ENCODE data around the gene S100A1.

The S100A1 gene

DNA sequence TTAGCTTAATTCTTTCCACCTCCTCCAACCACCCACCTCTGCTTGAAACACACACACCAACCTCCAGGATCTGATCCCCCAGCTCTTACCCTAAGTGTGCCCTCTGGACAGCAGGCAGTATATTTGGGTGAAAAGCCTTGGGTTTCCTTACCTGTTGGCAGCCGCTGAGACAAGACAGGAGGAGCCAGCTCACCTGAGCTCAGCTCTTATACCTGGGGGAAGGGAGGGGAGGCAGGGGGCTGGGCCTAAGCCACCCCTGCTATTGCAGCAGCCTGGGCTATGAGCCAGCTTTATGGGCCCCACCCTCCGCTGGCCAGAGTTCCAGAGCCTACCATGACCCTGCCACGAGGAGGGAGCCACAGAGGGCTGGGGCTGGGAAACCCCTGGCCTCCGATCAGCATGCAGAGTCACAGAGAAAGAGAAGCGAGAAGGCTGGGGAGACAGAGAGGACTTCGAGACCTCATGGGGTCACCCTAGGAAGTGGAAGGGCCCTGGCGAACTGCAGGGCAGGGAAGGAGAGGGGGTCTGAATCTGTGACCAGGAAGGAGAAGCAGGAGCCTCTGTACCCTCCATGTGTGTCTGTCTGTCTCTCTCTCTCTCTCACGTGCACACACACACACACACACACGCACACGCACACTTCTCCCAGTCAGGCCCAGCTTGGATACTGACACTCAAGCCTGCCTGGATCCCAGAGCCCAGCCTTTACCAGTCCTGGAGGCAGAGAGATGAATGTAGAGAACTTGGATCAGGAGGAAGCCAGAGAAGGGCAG, 11.9 kb upstream of the S100A1 start, which contains the start of gene S100A14:
S100A14 (minus strand) TSS at position 182 of the 773 bp plus-strand sequence. CDS start 467 bp downstream, outside the sequence.
- Histone ChIP-seq H2AFZ (ENCODE audit: low read depth, low read length) (peak within 1 kb of the TSS; percentile 56; the same call in 1 of the 2 replicates), H3K9ac (ENCODE audit: low read length) (peak within 1 kb of the TSS; percentile 56; the same call in 1 of the 2 replicates), H4K20me1 (ENCODE audit: insufficient read depth, low read length) (no peaks in the 10 kb centered on the region), H3K4me2 (ENCODE audit: low read length) (peak within 1 kb of the TSS; percentile 59), H3K4me3 (ENCODE audit: low read length) (peak within 1 kb of the TSS; percentile 31; the same call in 1 of the 2 replicates), H3K36me3 (replicated peaks; ENCODE audit: low read depth, low read length) (peaks cover 12% of the 10 kb centered on the region), H3K4me1 (ENCODE audit: low read length) (peaks cover 32% of the 10 kb centered on the region), H3K9me3 (ENCODE audit: insufficient read depth, low read length) (no peaks in the 10 kb centered on the region), H3K27me3 (ENCODE audit: low read depth, low read length) (no peaks in the 10 kb centered on the region), H3K79me2 (ENCODE audit: low read length) (no peaks in the 10 kb centered on the region), H3K27ac (ENCODE audit: low read length) (peak within 1 kb of the TSS; percentile 65)
- TF ChIP-seq, protein P1, sequence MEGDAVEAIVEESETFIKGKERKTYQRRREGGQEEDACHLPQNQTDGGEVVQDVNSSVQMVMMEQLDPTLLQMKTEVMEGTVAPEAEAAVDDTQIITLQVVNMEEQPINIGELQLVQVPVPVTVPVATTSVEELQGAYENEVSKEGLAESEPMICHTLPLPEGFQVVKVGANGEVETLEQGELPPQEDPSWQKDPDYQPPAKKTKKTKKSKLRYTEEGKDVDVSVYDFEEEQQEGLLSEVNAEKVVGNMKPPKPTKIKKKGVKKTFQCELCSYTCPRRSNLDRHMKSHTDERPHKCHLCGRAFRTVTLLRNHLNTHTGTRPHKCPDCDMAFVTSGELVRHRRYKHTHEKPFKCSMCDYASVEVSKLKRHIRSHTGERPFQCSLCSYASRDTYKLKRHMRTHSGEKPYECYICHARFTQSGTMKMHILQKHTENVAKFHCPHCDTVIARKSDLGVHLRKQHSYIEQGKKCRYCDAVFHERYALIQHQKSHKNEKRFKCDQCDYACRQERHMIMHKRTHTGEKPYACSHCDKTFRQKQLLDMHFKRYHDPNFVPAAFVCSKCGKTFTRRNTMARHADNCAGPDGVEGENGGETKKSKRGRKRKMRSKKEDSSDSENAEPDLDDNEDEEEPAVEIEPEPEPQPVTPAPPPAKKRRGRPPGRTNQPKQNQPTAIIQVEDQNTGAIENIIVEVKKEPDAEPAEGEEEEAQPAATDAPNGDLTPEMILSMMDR (IDR thresholded peaks at IDR 0.05; ENCODE audit: low read depth, low read length) = no peak
- TF ChIP-seq EZH2phosphoT487 (IDR thresholded peaks at IDR 0.05; ENCODE audit: low read depth) = no peak

DNA sequence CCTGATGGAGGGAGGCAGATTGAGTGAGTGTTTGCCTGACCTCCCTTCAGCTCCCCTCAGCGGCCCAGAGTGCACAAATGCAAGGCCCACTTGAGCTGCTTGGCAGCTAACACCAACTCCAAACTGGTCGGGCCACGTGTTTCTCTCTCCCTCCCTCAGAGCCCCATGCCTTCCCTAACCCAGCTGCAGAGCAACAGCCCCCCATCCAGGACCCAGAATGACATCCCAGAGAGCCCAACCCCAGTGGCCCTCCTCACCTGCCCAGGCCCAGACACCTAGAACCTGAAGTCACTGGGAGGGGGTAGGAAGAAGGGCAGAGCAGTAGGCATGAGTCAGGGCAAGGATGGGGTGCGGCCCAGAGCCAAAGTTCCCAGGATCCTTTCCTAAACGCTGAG, 11.3 kb upstream of the S100A1 start:
- TF ChIP-seq EZH2phosphoT487 (IDR thresholded peaks at IDR 0.05; ENCODE audit: low read depth) = no peak
- peak overlapping the region; percentile 56; the same call in 1 of the 2 replicates for H2AFZ ChIP-seq (ENCODE audit: low read depth, low read length)
- peak overlapping the region; percentile 65 for H3K27ac ChIP-seq (ENCODE audit: low read length)
- H3K4me1 ChIP-seq (ENCODE audit: low read length) = peaks cover 32% of the 10 kb centered on the region
- no peak overlapping the region; the same call in 1 of the 2 replicates for H3K4me3 ChIP-seq (ENCODE audit: low read length)
- H3K9me3 ChIP-seq (ENCODE audit: insufficient read depth, low read length) = no peaks in the 10 kb centered on the region
- H4K20me1 ChIP-seq (ENCODE audit: insufficient read depth, low read length) = no peaks in the 10 kb centered on the region
- H3K9ac ChIP-seq (ENCODE audit: low read length) = peak overlapping the region; percentile 56; the same call in 1 of the 2 replicates
- peaks cover 12% of the 10 kb centered on the region for H3K36me3 ChIP-seq (replicated peaks; ENCODE audit: low read depth, low read length)
- no peaks in the 10 kb centered on the region for H3K79me2 ChIP-seq (ENCODE audit: low read length)
- H3K4me2 ChIP-seq (ENCODE audit: low read length) = peak overlapping the region; percentile 59
- no peaks in the 10 kb centered on the region for H3K27me3 ChIP-seq (ENCODE audit: low read depth, low read length)

DNA sequence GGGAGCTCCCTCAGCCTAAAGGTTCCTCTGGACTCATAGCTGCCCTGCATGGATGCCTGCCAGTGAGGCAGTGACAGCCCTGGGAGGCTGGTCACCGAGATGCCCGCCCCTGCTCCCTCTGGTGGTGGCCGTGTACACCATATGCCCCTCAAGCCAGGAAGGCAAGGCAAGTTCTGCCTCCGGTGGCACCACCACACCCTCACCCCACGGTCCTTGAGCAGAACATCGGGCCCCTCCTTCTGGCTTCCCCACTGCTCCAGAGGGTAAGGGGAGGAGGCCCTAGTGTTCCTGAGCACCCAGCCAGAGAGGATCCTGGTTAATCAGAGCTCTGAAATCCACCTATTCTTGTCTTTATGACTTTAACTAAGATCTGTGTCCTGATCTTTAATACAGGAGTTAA, 10.6 kb upstream of the S100A1 start:
- H4K20me1 ChIP-seq (ENCODE audit: insufficient read depth, low read length) = no peaks in the 10 kb centered on the region
- no peaks in the 10 kb centered on the region for H3K9me3 ChIP-seq (ENCODE audit: insufficient read depth, low read length)
- no peak overlapping the region for H3K4me3 ChIP-seq (ENCODE audit: low read length)
- TF ChIP-seq EZH2phosphoT487 (IDR thresholded peaks at IDR 0.05; ENCODE audit: low read depth) = no peak
- TF ChIP-seq, protein P1 (IDR thresholded peaks at IDR 0.05; ENCODE audit: low read depth, low read length) = peak; percentile 72
- peaks cover 12% of the 10 kb centered on the region for H3K36me3 ChIP-seq (replicated peaks; ENCODE audit: low read depth, low read length)
- peak overlapping the region; percentile 65 for H3K27ac ChIP-seq (ENCODE audit: low read length)
- H3K9ac ChIP-seq (ENCODE audit: low read length) = peak overlapping the region; percentile 56; the same call in 1 of the 2 replicates
- peak overlapping the region; percentile 21 for H3K4me2 ChIP-seq (ENCODE audit: low read length)
- no peaks in the 10 kb centered on the region for H3K79me2 ChIP-seq (ENCODE audit: low read length)
- H3K4me1 ChIP-seq (ENCODE audit: low read length) = peaks cover 36% of the 10 kb centered on the region
- no peaks in the 10 kb centered on the region for H3K27me3 ChIP-seq (ENCODE audit: low read depth, low read length)
- no peak overlapping the region; the same call in 1 of the 2 replicates for H2AFZ ChIP-seq (ENCODE audit: low read depth, low read length)

DNA sequence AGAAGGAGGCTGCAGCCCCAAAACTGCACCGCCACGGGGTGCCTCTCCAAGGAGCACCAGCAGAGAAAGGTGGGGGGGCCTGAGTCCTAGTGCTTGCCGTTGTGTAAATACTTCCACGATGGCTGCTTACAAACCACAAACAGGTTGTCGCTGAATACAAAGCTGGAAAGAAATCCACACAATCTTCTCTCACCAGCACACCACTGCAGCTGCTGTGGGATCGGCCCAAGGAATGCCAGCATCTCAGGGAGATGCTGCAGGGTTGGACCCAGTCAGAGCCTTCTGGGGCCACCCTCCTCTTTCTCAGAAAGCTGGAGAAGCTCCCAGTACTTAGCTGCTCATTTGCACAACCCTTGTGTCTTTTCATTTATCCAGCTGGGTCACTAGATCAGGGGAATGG, 9.1 kb upstream of the S100A1 start:
- Histone ChIP-seq H3K9ac (ENCODE audit: low read length) (no peak overlapping the region), H3K4me2 (ENCODE audit: low read length) (no peak overlapping the region), H3K79me2 (ENCODE audit: low read length) (no peaks in the 10 kb centered on the region)

More for the DNA sequence above, 9.1 kb upstream of the S100A1 start:
- TF ChIP-seq, protein P1 (IDR thresholded peaks at IDR 0.05; ENCODE audit: low read depth, low read length) = no peak
- no peak for TF ChIP-seq EZH2phosphoT487 (IDR thresholded peaks at IDR 0.05; ENCODE audit: low read depth)
- Histone ChIP-seq H3K9me3 (ENCODE audit: insufficient read depth, low read length) (no peaks in the 10 kb centered on the region), H3K4me3 (ENCODE audit: low read length) (no peak overlapping the region), H4K20me1 (ENCODE audit: insufficient read depth, low read length) (no peaks in the 10 kb centered on the region), H3K36me3 (replicated peaks; ENCODE audit: low read depth, low read length) (peaks cover 12% of the 10 kb centered on the region), H3K4me1 (ENCODE audit: low read length) (peaks cover 48% of the 10 kb centered on the region), H3K27me3 (ENCODE audit: low read depth, low read length) (no peaks in the 10 kb centered on the region), H2AFZ (ENCODE audit: low read depth, low read length) (no peak overlapping the region), H3K27ac (ENCODE audit: low read length) (no peak overlapping the region)
